GM12873 (cell line): ENCODE measurements around the gene PLA2G6.

ENCODE experiments used
- TF ChIP-seq, protein P1 (sequence below): IDR thresholded peaks from 2 replicates; pipeline ENCODE4 v1.5.1; 2012; ENCODE audit warnings: low read depth, mild to moderate bottlenecking, moderate library complexity, low read length, control low read depth; ENCODE audit not compliant: insufficient read depth; ENCODE audit errors: missing control alignments

PLA2G6 gene

DNA sequence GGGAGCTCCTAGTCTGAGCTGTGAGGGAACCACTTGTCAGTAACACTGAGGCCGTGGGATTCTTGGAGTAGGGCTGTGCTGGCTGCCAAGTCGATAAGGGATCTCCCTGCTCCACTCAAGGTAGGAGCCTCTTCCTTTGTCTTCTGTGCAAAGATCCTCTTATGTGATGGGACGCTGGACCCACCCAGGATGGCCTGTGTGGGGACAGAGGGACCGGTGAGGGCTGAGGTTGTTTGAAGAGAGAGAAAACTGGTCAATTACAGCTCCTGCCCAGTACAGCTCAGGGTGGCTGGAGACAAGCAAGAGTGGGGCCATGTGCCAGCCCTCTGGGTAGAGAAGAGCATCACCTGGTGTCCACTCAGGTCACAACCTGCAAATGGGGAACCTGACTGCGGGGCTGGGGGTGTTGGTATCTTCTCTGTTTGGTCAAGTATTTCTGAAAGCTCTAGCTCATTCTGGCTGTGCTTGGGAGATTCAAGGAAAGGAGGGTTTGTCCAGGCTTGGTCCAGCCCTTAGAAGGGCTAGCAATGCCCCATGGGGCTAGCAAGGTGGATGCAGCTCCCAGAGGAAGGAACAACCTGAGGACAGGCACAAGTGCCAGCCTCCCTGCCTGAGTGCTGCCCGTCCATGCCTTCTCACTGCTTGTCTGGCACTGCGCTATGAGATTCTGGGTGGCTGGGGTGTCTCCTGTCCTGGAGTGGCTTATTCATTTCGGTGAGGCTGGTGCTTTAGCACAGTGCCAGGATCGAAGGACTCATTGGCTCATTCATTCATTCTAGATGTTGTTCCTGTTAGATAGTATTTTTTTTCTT, 43.5 kb downstream of the PLA2G6 start:
- TF ChIP-seq, protein P1, sequence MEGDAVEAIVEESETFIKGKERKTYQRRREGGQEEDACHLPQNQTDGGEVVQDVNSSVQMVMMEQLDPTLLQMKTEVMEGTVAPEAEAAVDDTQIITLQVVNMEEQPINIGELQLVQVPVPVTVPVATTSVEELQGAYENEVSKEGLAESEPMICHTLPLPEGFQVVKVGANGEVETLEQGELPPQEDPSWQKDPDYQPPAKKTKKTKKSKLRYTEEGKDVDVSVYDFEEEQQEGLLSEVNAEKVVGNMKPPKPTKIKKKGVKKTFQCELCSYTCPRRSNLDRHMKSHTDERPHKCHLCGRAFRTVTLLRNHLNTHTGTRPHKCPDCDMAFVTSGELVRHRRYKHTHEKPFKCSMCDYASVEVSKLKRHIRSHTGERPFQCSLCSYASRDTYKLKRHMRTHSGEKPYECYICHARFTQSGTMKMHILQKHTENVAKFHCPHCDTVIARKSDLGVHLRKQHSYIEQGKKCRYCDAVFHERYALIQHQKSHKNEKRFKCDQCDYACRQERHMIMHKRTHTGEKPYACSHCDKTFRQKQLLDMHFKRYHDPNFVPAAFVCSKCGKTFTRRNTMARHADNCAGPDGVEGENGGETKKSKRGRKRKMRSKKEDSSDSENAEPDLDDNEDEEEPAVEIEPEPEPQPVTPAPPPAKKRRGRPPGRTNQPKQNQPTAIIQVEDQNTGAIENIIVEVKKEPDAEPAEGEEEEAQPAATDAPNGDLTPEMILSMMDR, result no peak

DNA sequence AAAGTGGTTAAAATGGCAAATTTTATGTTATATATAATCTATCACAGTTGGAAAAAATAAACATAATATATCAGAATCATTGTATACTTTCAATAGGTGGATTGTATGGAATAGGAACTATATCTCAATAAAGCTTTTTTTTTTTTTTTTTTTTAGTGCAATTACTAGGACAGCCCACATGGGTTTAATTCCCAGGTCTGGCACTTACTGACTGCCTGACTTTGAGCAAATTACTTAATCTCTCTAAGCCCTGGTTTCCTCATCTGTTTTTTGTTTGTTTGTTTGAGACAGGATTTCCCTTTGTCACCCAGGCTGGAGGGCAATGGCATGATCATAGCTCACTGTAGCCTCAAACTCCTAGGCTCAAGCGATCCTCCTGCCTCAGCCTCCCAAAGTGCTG, 45.0 kb downstream of the PLA2G6 start:
- TF ChIP-seq, protein P1, result no peak

DNA sequence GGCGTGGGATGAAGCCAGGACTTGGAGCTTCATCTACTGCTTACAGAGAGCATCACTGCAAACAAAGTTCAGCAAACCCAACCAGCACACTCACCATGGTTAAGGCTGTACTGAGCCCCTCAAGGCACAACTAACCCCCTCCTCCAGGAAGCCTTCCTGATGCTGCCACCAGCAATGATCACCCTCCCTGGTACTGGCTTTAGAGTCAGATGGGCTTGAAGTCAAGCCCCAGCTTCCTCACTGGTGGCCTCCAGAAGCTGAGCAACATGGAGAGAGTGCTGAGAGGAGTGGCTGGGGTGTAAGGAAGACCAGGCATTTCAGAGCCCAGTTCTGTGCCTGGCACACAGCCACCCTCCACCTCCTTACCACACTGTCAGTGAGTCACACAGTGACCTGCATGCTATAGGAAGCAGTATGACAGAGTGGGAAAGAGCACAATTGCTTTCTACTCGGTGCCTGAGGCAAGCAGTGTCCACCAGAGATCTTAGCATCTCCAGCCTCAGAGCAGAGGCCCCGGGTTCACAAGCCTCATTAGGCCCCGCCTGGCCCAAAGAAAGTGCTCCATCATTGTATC, 46.4 kb downstream of the PLA2G6 start:
- TF ChIP-seq, protein P1, result no peak

DNA sequence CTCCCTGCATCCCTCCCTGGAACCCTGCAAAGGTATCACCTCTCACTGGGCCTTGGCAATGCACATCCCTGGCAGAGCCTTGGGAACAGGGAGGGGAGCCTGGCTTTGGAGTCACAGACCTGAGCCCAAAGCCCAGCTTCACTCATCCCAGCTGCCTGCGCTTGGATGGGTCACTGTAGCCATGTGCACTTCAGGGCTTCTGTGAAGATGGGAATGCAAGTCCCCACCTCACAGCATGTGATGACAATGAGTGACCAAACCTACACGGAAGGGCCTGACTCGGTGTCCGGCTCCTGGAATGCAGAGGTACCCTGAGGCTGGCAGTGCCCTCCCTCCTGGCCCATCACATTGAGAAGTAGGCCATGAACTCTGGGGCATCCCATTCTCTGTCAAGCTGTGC, 48.3 kb downstream of the PLA2G6 start:
- TF ChIP-seq, protein P1, result no peak

DNA sequence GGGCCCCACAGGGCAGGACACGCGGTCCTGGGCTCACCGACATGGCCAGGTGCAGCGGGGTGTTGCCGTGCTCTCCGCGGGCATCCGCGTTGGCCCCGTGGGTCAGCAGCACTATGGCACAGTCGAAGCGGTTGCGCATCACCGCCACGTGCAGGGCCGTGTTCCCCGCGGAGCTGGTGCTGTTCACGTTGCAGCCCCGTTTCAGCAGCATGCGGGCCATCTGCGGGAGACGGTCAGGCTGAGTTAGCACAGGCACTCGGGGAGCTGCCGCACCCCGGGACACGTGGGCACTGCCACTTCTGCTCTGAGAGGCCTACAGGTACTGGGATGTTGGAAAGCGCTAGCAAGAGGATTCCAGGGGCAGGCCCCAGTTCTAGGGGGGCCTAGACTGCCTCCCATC, 48.8 kb downstream of the PLA2G6 start:
- TF ChIP-seq, protein P1, result no peak

DNA sequence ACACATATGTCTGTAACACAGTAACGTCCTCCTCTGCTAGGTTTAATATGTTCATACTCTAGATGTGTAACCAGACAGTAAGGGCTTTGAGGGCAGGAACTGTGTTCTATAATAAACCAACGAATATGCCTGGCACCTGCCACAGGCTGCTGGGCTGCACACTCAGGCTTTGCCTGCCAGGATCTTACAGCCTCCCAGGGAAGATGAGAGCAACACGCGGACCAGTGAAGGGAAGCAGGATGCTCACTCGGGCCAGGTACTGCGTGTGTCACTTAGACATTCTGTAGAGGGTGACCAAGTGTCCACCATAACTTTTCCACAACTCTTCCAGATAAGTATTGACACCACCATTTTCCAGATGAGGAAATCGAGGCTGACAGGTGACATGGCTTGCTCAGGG, 49.5 kb downstream of the PLA2G6 start:
- TF ChIP-seq, protein P1, result no peak

DNA sequence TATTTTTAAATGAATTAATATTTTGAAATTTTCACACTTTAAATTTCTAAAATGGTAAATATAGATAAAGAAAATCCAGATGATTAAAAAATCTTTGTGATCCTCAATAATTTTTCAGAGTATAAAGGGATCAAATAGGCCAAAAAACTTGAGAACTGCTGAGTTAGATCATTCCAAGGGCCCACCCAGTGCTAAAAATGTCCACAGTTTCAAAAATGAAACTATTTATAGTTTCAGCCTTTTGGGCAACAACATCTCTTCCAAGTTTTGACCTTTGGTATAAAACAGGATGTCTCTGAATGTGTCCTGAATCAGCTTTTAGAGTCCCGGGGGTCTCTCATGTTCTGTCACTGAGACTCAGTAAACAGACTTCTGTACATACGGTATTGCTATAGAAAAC, 50.2 kb downstream of the PLA2G6 start:
- TF ChIP-seq, protein P1, result no peak
